ENCODE results near the gene LIN28B.
"Not testable (repeated sequence)": the region's sequence is repeated elsewhere in the genome, so short reads cannot be mapped to it uniquely, and the experiment has no call there.

GRCh38 chr6:105013459-105013858 is 56.6 kb downstream of the LIN28B start:
- TF ChIP-seq CTCF, POLR2A (IDR thresholded peaks at IDR 0.05): not testable (repeated sequence)
